GM23338 (cell line): Measurements from ENCODE around the gene INPP4A. TPM values are rescaled to one million over a fixed set of nuclear protein-coding genes. Genes with fewer than 3 reads are reported as not detected.

ENCODE experiments used
- ATAC-seq: fragments of 200-7000 bp; cut with Tn5 transposase; 3 replicates; pipeline ENCODE4 v1.9.1; 2020
- DNase-seq: peaks from one replicate; pipeline ENCODE4 v3.0.0-alpha.2; 2015; ENCODE audit warnings: low spot score
- H2AFZ ChIP-seq: fragments of 200-600 bp; sonication (generic); 2 replicates; pipeline ENCODE4 v1.8.0; 2016; ENCODE audit warnings: antibody characterized with exemption, mild to moderate bottlenecking, moderate library complexity
- H3F3A ChIP-seq: fragments of 200-600 bp; sonication (generic); replicated peaks from 2 replicates; pipeline ENCODE4 v1.8.0; 2017; ENCODE audit warnings: antibody characterized with exemption, mixed run types, low read depth
- H3K27ac ChIP-seq: fragments of 200-600 bp; sonication (generic); 2 replicates; pipeline ENCODE4 v1.6.1; 2016; ENCODE audit warnings: low read depth
- H3K27me3 ChIP-seq: fragments of 200-600 bp; sonication (generic); 2 replicates; pipeline ENCODE4 v1.8.0; 2016; ENCODE audit warnings: mild to moderate bottlenecking, mixed run types, moderate library complexity; ENCODE audit not compliant: insufficient read depth
- H3K36me3 ChIP-seq: fragments of 200-600 bp; sonication (generic); 2 replicates; pipeline ENCODE4 v1.8.0; 2016; ENCODE audit warnings: mild to moderate bottlenecking; ENCODE audit not compliant: insufficient read depth
- H3K4me1 ChIP-seq: fragments of 200-600 bp; sonication (generic); 2 replicates; pipeline ENCODE4 v1.8.0; 2016; ENCODE audit warnings: mild to moderate bottlenecking, moderate library complexity; ENCODE audit not compliant: insufficient read depth
- H3K4me2 ChIP-seq: fragments of 200-600 bp; sonication (generic); 2 replicates; pipeline ENCODE4 v1.7.1; 2017; ENCODE audit warnings: mixed run types
- H3K4me3 ChIP-seq: fragments of 200-600 bp; sonication (generic); 2 replicates; pipeline ENCODE4 v1.6.1; 2016; ENCODE audit warnings: mixed run types
- H3K79me2 ChIP-seq: fragments of 200-600 bp; sonication (generic); replicated peaks from 2 replicates; pipeline ENCODE4 v1.8.0; 2017; ENCODE audit warnings: mild to moderate bottlenecking; ENCODE audit not compliant: insufficient read depth
- H3K9me2 ChIP-seq: fragments of 200-600 bp; sonication (generic); 2 replicates; pipeline ENCODE4 v1.8.0; 2017; ENCODE audit not compliant: insufficient read depth
- H4K20me1 ChIP-seq: fragments of 200-600 bp; sonication (generic); replicated peaks from 2 replicates; pipeline ENCODE4 v1.8.0; 2017; ENCODE audit warnings: mild to moderate bottlenecking; ENCODE audit not compliant: insufficient read depth
- H3K27ac Mint-ChIP-seq: 2 replicates; pipeline ENCODE4 v1.8.0; 2020; ENCODE audit warnings: inconsistent platforms, mild to moderate bottlenecking, moderate library complexity, mixed read lengths
- H3K27me3 Mint-ChIP-seq: 3 replicates; pipeline ENCODE4 v1.8.0; 2022; ENCODE audit warnings: low read depth, mild to moderate bottlenecking, moderate library complexity, mixed read lengths, inconsistent platforms; ENCODE audit not compliant: insufficient read depth, poor library complexity
- H3K36me3 Mint-ChIP-seq: 3 replicates; pipeline ENCODE4 v1.8.0; 2021; ENCODE audit warnings: low read depth, mild to moderate bottlenecking, inconsistent platforms, moderate library complexity, mixed read lengths
- H3K4me1 Mint-ChIP-seq: 3 replicates; pipeline ENCODE4 v1.8.0; 2020; ENCODE audit warnings: mild to moderate bottlenecking, inconsistent platforms, mixed read lengths
- H3K4me3 Mint-ChIP-seq: 3 replicates; pipeline ENCODE4 v1.8.0; 2021; ENCODE audit warnings: moderate library complexity, mild to moderate bottlenecking, inconsistent platforms, mixed read lengths
- H3K9me3 Mint-ChIP-seq: 3 replicates; pipeline ENCODE4 v1.8.0; 2020; ENCODE audit warnings: moderate library complexity, mild to moderate bottlenecking, inconsistent platforms, mixed read lengths
- CREB1 ChIP-seq: fragments of 250-450 bp; sonication (Bioruptor Pico); IDR thresholded peaks from 2 replicates; pipeline ENCODE4 v1.5.0; 2020; ENCODE audit warnings: low read depth, mild to moderate bottlenecking, moderate library complexity
- EZH2 ChIP-seq: fragments of 200-600 bp; sonication (generic); IDR thresholded peaks from one replicate; pipeline ENCODE4 v1.8.0; 2017; ENCODE audit warnings: antibody characterized with exemption, mild to moderate bottlenecking, low read depth; ENCODE audit not compliant: unreplicated experiment
- EZH2phosphoT487 ChIP-seq: fragments of 200-600 bp; sonication (generic); IDR thresholded peaks from one replicate; pipeline ENCODE4 v1.8.1; 2018; ENCODE audit warnings: antibody characterized with exemption; ENCODE audit not compliant: unreplicated experiment
- JUNB ChIP-seq: IDR thresholded peaks from one replicate; pipeline ENCODE4 v1.6.1; 2016; ENCODE audit warnings: antibody characterized with exemption; ENCODE audit not compliant: unreplicated experiment
- NANOG ChIP-seq: IDR thresholded peaks from 2 replicates; pipeline ENCODE4 v1.6.1; 2016; ENCODE audit warnings: antibody characterized with exemption, borderline replicate concordance
- POLR2AphosphoS5 ChIP-seq: IDR thresholded peaks from 2 replicates; pipeline ENCODE4 v1.6.1; 2016; ENCODE audit warnings: antibody characterized with exemption, low read depth
- REST ChIP-seq: IDR thresholded peaks from one replicate; pipeline ENCODE4 v1.6.1; 2018; ENCODE audit warnings: antibody characterized with exemption; ENCODE audit not compliant: unreplicated experiment
- STAT1 ChIP-seq: IDR thresholded peaks from one replicate; pipeline ENCODE4 v1.6.1; 2016; ENCODE audit warnings: antibody characterized with exemption; ENCODE audit not compliant: unreplicated experiment
- ZNF114 ChIP-seq: fragments of 250-450 bp; sonication (Bioruptor Pico); IDR thresholded peaks from 2 replicates; pipeline ENCODE4 v1.5.0; 2020; ENCODE audit warnings: mild to moderate bottlenecking, moderate library complexity
- ZNF331 ChIP-seq: fragments of 250-450 bp; sonication (Bioruptor Pico); IDR thresholded peaks from 2 replicates; pipeline ENCODE4 v1.5.0; 2020; ENCODE audit warnings: low read depth, mild to moderate bottlenecking, moderate library complexity
- polyA plus RNA-seq: library from polyadenylated mRNA; unstranded; fragments of >200 nt; fragmentation: Nextera tagmentation; extraction: Ambion mirVana; gene quantifications from 2 replicates; pipeline ENCODE4 v1.2.1, GENCODE V29; 2016
- total RNA-seq: library from RNA; depleted of rRNA; stranded (reverse); fragments of >200 nt; shearing (Covaris generic); gene quantifications from 2 replicates; pipeline ENCODE4 v1.2.3, GENCODE V29; 2014
- TF ChIP-seq, protein P1 (sequence below): fragments of 250-450 bp; sonication (Bioruptor Pico); IDR thresholded peaks from 2 replicates; pipeline ENCODE4 v1.5.0; 2020; ENCODE audit warnings: mild to moderate bottlenecking, moderate library complexity
- TF ChIP-seq, protein P2 (sequence below): IDR thresholded peaks from 2 replicates; pipeline ENCODE4 v1.6.1; 2016; ENCODE audit warnings: antibody characterized with exemption
- TF ChIP-seq, protein P3 (sequence below), 2 experiments: fragments of 200-600 bp in 1 of 2; sonication (generic) in 1 of 2; conservative IDR thresholded peaks; 2 replicates each; pipeline versions ENCODE4 v1.5.1 to v1.6.1; 2016 to 2017; ENCODE audit warnings: antibody characterized with exemption in 2 of 2, low read depth in 2 of 2, mild to moderate bottlenecking in 2 of 2, moderate library complexity in 1 of 2

The INPP4A gene
- total and polyA plus RNA-seq, 2 experiments from 2014 or later = 8.5 to 36.9 TPM

GRCh38 chr2:98464772-98465310, 20.2 kb downstream of the INPP4A start:
- H3K4me2 ChIP-seq = no peak overlapping the region
- H3K27ac Mint-ChIP-seq = no peak overlapping the region; the same call in 1 of the 2 replicates
- H3K27ac ChIP-seq = 0 out of 2 replicates have a peak overlapping the region, but pooled peaks have one; percentile 32
- H3K4me1 Mint-ChIP-seq = peaks cover 52% of the 10 kb centered on the region
- no peak overlapping the region for H3K4me3 Mint-ChIP-seq
- H3K9me2 ChIP-seq = no peaks in the 10 kb centered on the region
- TF ChIP-seq, protein P1, sequence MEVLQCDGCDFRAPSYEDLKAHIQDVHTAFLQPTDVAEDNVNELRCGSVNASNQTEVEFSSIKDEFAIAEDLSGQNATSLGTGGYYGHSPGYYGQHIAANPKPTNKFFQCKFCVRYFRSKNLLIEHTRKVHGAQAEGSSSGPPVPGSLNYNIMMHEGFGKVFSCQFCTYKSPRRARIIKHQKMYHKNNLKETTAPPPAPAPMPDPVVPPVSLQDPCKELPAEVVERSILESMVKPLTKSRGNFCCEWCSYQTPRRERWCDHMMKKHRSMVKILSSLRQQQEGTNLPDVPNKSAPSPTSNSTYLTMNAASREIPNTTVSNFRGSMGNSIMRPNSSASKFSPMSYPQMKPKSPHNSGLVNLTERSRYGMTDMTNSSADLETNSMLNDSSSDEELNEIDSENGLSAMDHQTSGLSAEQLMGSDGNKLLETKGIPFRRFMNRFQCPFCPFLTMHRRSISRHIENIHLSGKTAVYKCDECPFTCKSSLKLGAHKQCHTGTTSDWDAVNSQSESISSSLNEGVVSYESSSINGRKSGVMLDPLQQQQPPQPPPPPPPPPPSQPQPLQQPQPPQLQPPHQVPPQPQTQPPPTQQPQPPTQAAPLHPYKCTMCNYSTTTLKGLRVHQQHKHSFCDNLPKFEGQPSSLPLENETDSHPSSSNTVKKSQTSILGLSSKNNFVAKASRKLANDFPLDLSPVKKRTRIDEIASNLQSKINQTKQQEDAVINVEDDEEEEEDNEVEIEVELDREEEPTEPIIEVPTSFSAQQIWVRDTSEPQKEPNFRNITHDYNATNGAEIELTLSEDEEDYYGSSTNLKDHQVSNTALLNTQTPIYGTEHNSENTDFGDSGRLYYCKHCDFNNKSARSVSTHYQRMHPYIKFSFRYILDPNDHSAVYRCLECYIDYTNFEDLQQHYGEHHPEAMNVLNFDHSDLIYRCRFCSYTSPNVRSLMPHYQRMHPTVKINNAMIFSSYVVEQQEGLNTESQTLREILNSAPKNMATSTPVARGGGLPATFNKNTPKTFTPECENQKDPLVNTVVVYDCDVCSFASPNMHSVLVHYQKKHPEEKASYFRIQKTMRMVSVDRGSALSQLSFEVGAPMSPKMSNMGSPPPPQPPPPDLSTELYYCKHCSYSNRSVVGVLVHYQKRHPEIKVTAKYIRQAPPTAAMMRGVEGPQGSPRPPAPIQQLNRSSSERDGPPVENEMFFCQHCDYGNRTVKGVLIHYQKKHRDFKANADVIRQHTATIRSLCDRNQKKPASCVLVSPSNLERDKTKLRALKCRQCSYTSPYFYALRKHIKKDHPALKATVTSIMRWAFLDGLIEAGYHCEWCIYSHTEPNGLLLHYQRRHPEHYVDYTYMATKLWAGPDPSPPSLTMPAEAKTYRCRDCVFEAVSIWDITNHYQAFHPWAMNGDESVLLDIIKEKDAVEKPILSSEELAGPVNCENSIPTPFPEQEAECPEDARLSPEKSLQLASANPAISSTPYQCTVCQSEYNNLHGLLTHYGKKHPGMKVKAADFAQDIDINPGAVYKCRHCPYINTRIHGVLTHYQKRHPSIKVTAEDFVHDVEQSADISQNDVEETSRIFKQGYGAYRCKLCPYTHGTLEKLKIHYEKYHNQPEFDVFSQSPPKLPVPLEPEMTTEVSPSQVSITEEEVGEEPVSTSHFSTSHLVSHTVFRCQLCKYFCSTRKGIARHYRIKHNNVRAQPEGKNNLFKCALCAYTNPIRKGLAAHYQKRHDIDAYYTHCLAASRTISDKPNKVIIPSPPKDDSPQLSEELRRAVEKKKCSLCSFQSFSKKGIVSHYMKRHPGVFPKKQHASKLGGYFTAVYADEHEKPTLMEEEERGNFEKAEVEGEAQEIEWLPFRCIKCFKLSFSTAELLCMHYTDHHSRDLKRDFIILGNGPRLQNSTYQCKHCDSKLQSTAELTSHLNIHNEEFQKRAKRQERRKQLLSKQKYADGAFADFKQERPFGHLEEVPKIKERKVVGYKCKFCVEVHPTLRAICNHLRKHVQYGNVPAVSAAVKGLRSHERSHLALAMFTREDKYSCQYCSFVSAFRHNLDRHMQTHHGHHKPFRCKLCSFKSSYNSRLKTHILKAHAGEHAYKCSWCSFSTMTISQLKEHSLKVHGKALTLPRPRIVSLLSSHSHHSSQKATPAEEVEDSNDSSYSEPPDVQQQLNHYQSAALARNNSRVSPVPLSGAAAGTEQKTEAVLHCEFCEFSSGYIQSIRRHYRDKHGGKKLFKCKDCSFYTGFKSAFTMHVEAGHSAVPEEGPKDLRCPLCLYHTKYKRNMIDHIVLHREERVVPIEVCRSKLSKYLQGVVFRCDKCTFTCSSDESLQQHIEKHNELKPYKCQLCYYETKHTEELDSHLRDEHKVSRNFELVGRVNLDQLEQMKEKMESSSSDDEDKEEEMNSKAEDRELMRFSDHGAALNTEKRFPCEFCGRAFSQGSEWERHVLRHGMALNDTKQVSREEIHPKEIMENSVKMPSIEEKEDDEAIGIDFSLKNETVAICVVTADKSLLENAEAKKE = no peak
- TF ChIP-seq, protein P2, sequence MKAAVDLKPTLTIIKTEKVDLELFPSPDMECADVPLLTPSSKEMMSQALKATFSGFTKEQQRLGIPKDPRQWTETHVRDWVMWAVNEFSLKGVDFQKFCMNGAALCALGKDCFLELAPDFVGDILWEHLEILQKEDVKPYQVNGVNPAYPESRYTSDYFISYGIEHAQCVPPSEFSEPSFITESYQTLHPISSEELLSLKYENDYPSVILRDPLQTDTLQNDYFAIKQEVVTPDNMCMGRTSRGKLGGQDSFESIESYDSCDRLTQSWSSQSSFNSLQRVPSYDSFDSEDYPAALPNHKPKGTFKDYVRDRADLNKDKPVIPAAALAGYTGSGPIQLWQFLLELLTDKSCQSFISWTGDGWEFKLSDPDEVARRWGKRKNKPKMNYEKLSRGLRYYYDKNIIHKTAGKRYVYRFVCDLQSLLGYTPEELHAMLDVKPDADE = no peak
- TF ChIP-seq EZH2 (no peak), JUNB (no peak), ZNF331 (CRISPR knock-in tag) (no peak), ZNF114 (no peak), EZH2phosphoT487 (no peak), STAT1 (no peak), NANOG (no peak), POLR2AphosphoS5 (no peak), REST (no peak), CREB1 (CRISPR knock-in tag) (no peak)
- TF ChIP-seq, protein P3, sequence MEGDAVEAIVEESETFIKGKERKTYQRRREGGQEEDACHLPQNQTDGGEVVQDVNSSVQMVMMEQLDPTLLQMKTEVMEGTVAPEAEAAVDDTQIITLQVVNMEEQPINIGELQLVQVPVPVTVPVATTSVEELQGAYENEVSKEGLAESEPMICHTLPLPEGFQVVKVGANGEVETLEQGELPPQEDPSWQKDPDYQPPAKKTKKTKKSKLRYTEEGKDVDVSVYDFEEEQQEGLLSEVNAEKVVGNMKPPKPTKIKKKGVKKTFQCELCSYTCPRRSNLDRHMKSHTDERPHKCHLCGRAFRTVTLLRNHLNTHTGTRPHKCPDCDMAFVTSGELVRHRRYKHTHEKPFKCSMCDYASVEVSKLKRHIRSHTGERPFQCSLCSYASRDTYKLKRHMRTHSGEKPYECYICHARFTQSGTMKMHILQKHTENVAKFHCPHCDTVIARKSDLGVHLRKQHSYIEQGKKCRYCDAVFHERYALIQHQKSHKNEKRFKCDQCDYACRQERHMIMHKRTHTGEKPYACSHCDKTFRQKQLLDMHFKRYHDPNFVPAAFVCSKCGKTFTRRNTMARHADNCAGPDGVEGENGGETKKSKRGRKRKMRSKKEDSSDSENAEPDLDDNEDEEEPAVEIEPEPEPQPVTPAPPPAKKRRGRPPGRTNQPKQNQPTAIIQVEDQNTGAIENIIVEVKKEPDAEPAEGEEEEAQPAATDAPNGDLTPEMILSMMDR (conservative IDR thresholded peaks at IDR 0.05; ENCODE audit: low read depth in 2 of 2) = no peak
- H3K9me3 Mint-ChIP-seq = no peaks in the 10 kb centered on the region
- no peak overlapping the region for H2AFZ ChIP-seq
- H4K20me1 ChIP-seq = peaks cover 12% of the 10 kb centered on the region
- H3K36me3 ChIP-seq = no peaks in the 10 kb centered on the region
- ATAC-seq = no peak
- no peak for DNase-seq
- H3F3A ChIP-seq = no peaks in the 10 kb centered on the region
- H3K4me3 ChIP-seq = no peak overlapping the region
- H3K36me3 Mint-ChIP-seq = peaks cover 2% of the 10 kb centered on the region; the same call in 2 of the 3 replicates
- peaks cover 20% of the 10 kb centered on the region for H3K4me1 ChIP-seq
- H3K27me3 ChIP-seq = no peaks in the 10 kb centered on the region
- peaks cover 94% of the 10 kb centered on the region for H3K79me2 ChIP-seq
- peaks cover 7% of the 10 kb centered on the region for H3K27me3 Mint-ChIP-seq
